Natural killer cell (primary cell): ENCODE results near the gene SELENOI. TPM values are rescaled to one million over a fixed set of nuclear protein-coding genes. Genes with fewer than 3 reads are reported as not detected.

Source experiments
- ATAC-seq, 3 donors: fragments of 150-1000 bp in 2 of 3; fragments of 200-7000 bp in 1 of 3; cut with Tn5 transposase; 1 replicate in 1 of 3; 2 replicates in 2 of 3; pipeline ENCODE4 v1.10.0; 2021; ENCODE audit warnings: mild to moderate bottlenecking in 2 of 3, moderate library complexity in 2 of 3
- DNase-seq, 2 donors: peaks; one replicate each; pipeline versions ENCODE4 v3.0.0 to v3.0.0-alpha.2; 2013 to 2021; ENCODE audit warnings: mixed read lengths in 1 of 2
- H3K27ac ChIP-seq: one replicate; pipeline ENCODE4 v1.5.1; 2013; ENCODE audit warnings: mild to moderate bottlenecking, low read length
- H3K27me3 ChIP-seq: one replicate; pipeline ENCODE4 v1.6.1; 2013; ENCODE audit warnings: low read length; ENCODE audit not compliant: control insufficient read depth, insufficient read depth
- H3K36me3 ChIP-seq: one replicate; pipeline ENCODE4 v1.6.1; 2013; ENCODE audit warnings: low read length; ENCODE audit not compliant: control insufficient read depth, insufficient read depth
- H3K4me1 ChIP-seq: one replicate; pipeline ENCODE4 v1.6.1; 2013; ENCODE audit warnings: low read length; ENCODE audit not compliant: control insufficient read depth, insufficient read depth
- H3K4me3 ChIP-seq: one replicate; pipeline ENCODE4 v1.5.1; 2013; ENCODE audit warnings: low read length
- H3K9me3 ChIP-seq: one replicate; pipeline ENCODE4 v1.6.1; 2013; ENCODE audit warnings: low read length; ENCODE audit not compliant: control insufficient read depth, insufficient read depth
- H3K27ac Mint-ChIP-seq, 2 donors: one replicate each; pipeline ENCODE4 v1.8.0; 2022; ENCODE audit warnings: mild to moderate bottlenecking in 2 of 2, mixed read lengths in 2 of 2, moderate library complexity in 1 of 2
- H3K27me3 Mint-ChIP-seq, 2 donors: one replicate each; pipeline ENCODE4 v1.8.0; 2022; ENCODE audit warnings: low read depth in 2 of 2, mixed read lengths in 2 of 2
- H3K36me3 Mint-ChIP-seq: one replicate; pipeline ENCODE4 v1.8.0; 2022; ENCODE audit warnings: mixed read lengths
- H3K4me1 Mint-ChIP-seq, 2 donors: one replicate each; pipeline ENCODE4 v1.8.0; 2022; ENCODE audit warnings: mixed read lengths in 2 of 2
- H3K4me3 Mint-ChIP-seq: one replicate; pipeline ENCODE4 v1.8.0; 2022; ENCODE audit warnings: mild to moderate bottlenecking, moderate library complexity, mixed read lengths
- H3K9me3 Mint-ChIP-seq, 2 donors: one replicate each; pipeline ENCODE4 v1.8.0; 2022; ENCODE audit warnings: mixed read lengths in 2 of 2
- WGBS: methylation state at CpG from one replicate; pipeline ENCODE4 v1.1.7; 2013; ENCODE audit warnings: missing lambda C conversion rate; ENCODE audit not compliant: insufficient coverage; 5-methylcytosine and 5-hydroxymethylcytosine counted together
- intact Hi-C: fragments of 100-400 bp; cut with micrococcal nuclease; formaldehyde crosslinking; loops from one replicate; pipeline ENCODE4 v1.14.2; 2022
- total RNA-seq, 4 donors: library from RNA; stranded (reverse); fragments of 120-200 nt in 1 of 4; gene quantifications; one replicate each; pipeline versions ENCODE4 v1.2.3 to v1.2.4, GENCODE V29; 2013 to 2022
- TF ChIP-seq, protein P1 (sequence below): fragments of 200-600 bp; IDR thresholded peaks from one replicate; pipeline ENCODE4 v1.8.0; 2022; ENCODE audit warnings: antibody characterized with exemption

SELENOI gene
- total RNA-seq, 3 donors from 2014 or later (not counting 1 experiment from before 2014, with no cell fraction given) = 28.1 to 47.6 (median 36.4) TPM

DNA sequence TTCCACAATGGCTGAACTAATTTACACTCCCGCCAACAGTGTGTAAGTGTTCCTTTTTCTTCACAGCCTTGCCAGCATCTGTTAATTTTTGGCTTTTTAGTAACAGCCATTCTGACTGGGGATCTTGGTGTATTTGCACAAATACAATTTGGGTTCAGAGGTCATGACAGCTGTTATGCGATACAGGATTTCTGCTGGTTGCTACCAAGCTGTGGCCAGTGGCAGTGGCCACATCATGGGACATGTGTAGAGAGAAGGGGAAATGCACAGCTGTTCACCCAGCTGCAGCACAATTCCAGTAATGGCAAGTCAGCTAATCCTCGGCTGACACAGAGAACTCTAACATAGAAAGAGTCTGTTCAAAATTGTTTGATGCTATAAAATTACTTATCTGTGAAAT, 21.0 kb upstream of the SELENOI start:
- TF ChIP-seq, protein P1, sequence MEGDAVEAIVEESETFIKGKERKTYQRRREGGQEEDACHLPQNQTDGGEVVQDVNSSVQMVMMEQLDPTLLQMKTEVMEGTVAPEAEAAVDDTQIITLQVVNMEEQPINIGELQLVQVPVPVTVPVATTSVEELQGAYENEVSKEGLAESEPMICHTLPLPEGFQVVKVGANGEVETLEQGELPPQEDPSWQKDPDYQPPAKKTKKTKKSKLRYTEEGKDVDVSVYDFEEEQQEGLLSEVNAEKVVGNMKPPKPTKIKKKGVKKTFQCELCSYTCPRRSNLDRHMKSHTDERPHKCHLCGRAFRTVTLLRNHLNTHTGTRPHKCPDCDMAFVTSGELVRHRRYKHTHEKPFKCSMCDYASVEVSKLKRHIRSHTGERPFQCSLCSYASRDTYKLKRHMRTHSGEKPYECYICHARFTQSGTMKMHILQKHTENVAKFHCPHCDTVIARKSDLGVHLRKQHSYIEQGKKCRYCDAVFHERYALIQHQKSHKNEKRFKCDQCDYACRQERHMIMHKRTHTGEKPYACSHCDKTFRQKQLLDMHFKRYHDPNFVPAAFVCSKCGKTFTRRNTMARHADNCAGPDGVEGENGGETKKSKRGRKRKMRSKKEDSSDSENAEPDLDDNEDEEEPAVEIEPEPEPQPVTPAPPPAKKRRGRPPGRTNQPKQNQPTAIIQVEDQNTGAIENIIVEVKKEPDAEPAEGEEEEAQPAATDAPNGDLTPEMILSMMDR = no peak
- 68% methylated on average over 2 of the region's 3 CpGs for WGBS
- Mint-ChIP-seq H3K4me1 (peaks cover 3% of the 10 kb centered on the region in 2 donors), H3K36me3 (no peaks in the 10 kb centered on the region), H3K9me3 (no peaks in the 10 kb centered on the region), H3K4me3 (no peak overlapping the region), H3K27ac (no peak overlapping the region), H3K27me3 (peaks cover 0 to 3% of the 10 kb centered on the region in 2 donors)
- DNase-seq (no peak), ATAC-seq (no peak)
- Histone ChIP-seq H3K27ac (no peak overlapping the region), H3K27me3 (no peaks in the 10 kb centered on the region), H3K4me3 (no peak overlapping the region), H3K36me3 (no peaks in the 10 kb centered on the region), H3K9me3 (no peaks in the 10 kb centered on the region), H3K4me1 (no peaks in the 10 kb centered on the region)
- intact Hi-C loops = no loop called here

DNA sequence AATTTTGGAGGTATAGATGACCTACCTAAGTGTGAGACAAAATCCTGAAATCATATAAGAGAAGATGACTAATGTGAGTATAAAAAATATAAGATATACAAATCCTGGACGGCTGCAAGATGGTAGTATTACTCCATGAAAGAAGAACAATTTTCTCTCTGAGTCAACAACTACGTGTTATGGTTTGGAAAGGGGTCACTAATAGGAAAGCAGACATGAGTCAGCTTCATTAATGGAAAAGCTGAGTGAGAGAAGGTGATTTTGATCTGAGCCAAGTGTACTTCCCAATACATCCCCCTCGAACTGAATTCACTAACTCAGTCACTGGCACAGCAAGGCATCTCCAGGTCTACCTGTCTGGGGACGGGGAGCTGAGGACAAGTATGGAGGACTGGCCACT, 20.1 kb upstream of the SELENOI start:
- intact Hi-C loops = no loop called here
- Histone ChIP-seq H3K9me3 (no peaks in the 10 kb centered on the region), H3K4me1 (no peaks in the 10 kb centered on the region), H3K36me3 (no peaks in the 10 kb centered on the region), H3K27me3 (no peaks in the 10 kb centered on the region), H3K4me3 (no peak overlapping the region), H3K27ac (no peak overlapping the region)
- WGBS = 95% methylated on average over 4 of the region's 4 CpGs
- Mint-ChIP-seq H3K27me3 (peaks cover 0 to 3% of the 10 kb centered on the region in 2 donors), H3K36me3 (no peaks in the 10 kb centered on the region), H3K27ac (no peak overlapping the region), H3K4me3 (no peak overlapping the region), H3K9me3 (no peaks in the 10 kb centered on the region), H3K4me1 (peaks cover 8 to 9% of the 10 kb centered on the region in 2 donors)
- ATAC-seq = no peak
- TF ChIP-seq, protein P1 = no peak
- DNase-seq = no peak

DNA sequence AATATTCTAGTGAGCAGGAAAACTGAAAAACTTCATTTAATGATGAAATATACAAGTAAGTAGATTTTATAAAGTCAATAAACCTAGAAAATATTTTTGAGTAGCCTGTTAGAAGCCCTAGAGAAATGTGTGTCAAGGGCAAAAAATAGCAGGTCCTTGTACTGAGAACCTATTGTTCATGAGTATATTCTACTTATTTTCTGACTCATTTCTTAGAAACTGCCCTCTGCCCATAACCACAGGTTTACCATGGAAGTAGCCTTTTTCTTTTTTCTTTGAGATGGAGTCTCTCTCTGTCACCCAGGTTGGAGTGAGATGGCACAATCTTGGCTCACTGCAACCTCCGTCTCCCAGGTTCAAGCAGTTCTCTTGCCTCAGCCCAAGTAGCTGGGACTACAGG, 19.4 kb upstream of the SELENOI start:
- intact Hi-C loops = no loop called here
- no peaks in the 10 kb centered on the region for H3K9me3 ChIP-seq
- no peak for DNase-seq
- no peaks in the 10 kb centered on the region for H3K36me3 ChIP-seq
- TF ChIP-seq, protein P1 = no peak
- ATAC-seq = no peak
- Mint-ChIP-seq H3K36me3 (no peaks in the 10 kb centered on the region), H3K4me3 (no peak overlapping the region), H3K9me3 (no peaks in the 10 kb centered on the region), H3K27ac (no peak overlapping the region), H3K27me3 (peaks cover 0 to 3% of the 10 kb centered on the region in 2 donors), H3K4me1 (peaks cover 8 to 9% of the 10 kb centered on the region in 2 donors)
- WGBS = 89% methylated on average over 1 of the region's 1 CpG
- no peak overlapping the region for H3K27ac ChIP-seq
- H3K27me3 ChIP-seq = no peaks in the 10 kb centered on the region
- no peaks in the 10 kb centered on the region for H3K4me1 ChIP-seq
- no peak overlapping the region for H3K4me3 ChIP-seq
